Nephron (organoid): ENCODE measurements around the gene HSD17B7.

Experiments
- H3K27ac Mint-ChIP-seq, 3 experiments: 2 replicates each; pipeline ENCODE4 v1.8.0; 2020; ENCODE audit warnings: mixed read lengths in 3 of 3, mild to moderate bottlenecking in 2 of 3, moderate library complexity in 1 of 3
- H3K27me3 Mint-ChIP-seq: 2 replicates; pipeline ENCODE4 v1.8.0; 2021; ENCODE audit warnings: low read depth, mild to moderate bottlenecking, moderate library complexity, mixed read lengths
- H3K36me3 Mint-ChIP-seq: 2 replicates; pipeline ENCODE4 v1.8.0; 2020; ENCODE audit warnings: low read depth, mixed read lengths
- H3K4me1 Mint-ChIP-seq: 2 replicates; pipeline ENCODE4 v1.8.0; 2020; ENCODE audit warnings: mixed read lengths
- H3K4me3 Mint-ChIP-seq, 3 experiments: 2 replicates each; pipeline ENCODE4 v1.8.0; 2020; ENCODE audit warnings: mild to moderate bottlenecking in 3 of 3, mixed read lengths in 3 of 3, moderate library complexity in 2 of 3
- H3K9me3 Mint-ChIP-seq: 2 replicates; pipeline ENCODE4 v1.8.0; 2020; ENCODE audit warnings: mixed read lengths
- TF ChIP-seq, protein P1 (sequence below), 3 experiments: fragments of 200-600 bp; sonication (generic); IDR thresholded peaks; one replicate each; pipeline ENCODE4 v1.5.0; 2021; ENCODE audit warnings: antibody characterized with exemption in 3 of 3; ENCODE audit not compliant: unreplicated experiment in 3 of 3

Gene HSD17B7

GRCh38 chr1:162847839-162848453 lies 57.4 kb downstream of the HSD17B7 start:
- Mint-ChIP-seq H3K36me3 (no peaks in the 10 kb centered on the region), H3K4me3 (no peak overlapping the region), H3K27me3 (peaks cover 11% of the 10 kb centered on the region), H3K9me3 (no peaks in the 10 kb centered on the region), H3K27ac (peak overlapping the region in 1 of 3 experiments; percentile 8), H3K4me1 (peaks cover 31% of the 10 kb centered on the region)
- TF ChIP-seq, protein P1, sequence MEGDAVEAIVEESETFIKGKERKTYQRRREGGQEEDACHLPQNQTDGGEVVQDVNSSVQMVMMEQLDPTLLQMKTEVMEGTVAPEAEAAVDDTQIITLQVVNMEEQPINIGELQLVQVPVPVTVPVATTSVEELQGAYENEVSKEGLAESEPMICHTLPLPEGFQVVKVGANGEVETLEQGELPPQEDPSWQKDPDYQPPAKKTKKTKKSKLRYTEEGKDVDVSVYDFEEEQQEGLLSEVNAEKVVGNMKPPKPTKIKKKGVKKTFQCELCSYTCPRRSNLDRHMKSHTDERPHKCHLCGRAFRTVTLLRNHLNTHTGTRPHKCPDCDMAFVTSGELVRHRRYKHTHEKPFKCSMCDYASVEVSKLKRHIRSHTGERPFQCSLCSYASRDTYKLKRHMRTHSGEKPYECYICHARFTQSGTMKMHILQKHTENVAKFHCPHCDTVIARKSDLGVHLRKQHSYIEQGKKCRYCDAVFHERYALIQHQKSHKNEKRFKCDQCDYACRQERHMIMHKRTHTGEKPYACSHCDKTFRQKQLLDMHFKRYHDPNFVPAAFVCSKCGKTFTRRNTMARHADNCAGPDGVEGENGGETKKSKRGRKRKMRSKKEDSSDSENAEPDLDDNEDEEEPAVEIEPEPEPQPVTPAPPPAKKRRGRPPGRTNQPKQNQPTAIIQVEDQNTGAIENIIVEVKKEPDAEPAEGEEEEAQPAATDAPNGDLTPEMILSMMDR (IDR thresholded peaks at IDR 0.05; ENCODE audit: unreplicated experiment in 3 of 3), result peak; percentile 93 to 98 (median 95)

- Mint-ChIP-seq H3K9me3 (no peaks in the 10 kb centered on the region), H3K36me3 (no peaks in the 10 kb centered on the region), H3K27me3 (peaks cover 3% of the 10 kb centered on the region), H3K27ac (no peak overlapping the region), H3K4me1 (peaks cover 24% of the 10 kb centered on the region), H3K4me3 (no peak overlapping the region)
- TF ChIP-seq, protein P1 (IDR thresholded peaks at IDR 0.05; ENCODE audit: unreplicated experiment in 3 of 3), result no peak
Measured at GRCh38 chr1:162849711-162850110, 59.2 kb downstream of the HSD17B7 start.

- TF ChIP-seq, protein P1 (IDR thresholded peaks at IDR 0.05; ENCODE audit: unreplicated experiment in 3 of 3), result no peak
- H3K27me3 Mint-ChIP-seq, result peaks cover 3% of the 10 kb centered on the region
- peaks cover 10% of the 10 kb centered on the region for H3K4me1 Mint-ChIP-seq
- no peaks in the 10 kb centered on the region for H3K9me3 Mint-ChIP-seq
- no peaks in the 10 kb centered on the region for H3K36me3 Mint-ChIP-seq
- H3K27ac Mint-ChIP-seq, result no peak overlapping the region
- H3K4me3 Mint-ChIP-seq, result no peak overlapping the region
Measured at GRCh38 chr1:162851341-162851740, 60.8 kb downstream of the HSD17B7 start.

DNA sequence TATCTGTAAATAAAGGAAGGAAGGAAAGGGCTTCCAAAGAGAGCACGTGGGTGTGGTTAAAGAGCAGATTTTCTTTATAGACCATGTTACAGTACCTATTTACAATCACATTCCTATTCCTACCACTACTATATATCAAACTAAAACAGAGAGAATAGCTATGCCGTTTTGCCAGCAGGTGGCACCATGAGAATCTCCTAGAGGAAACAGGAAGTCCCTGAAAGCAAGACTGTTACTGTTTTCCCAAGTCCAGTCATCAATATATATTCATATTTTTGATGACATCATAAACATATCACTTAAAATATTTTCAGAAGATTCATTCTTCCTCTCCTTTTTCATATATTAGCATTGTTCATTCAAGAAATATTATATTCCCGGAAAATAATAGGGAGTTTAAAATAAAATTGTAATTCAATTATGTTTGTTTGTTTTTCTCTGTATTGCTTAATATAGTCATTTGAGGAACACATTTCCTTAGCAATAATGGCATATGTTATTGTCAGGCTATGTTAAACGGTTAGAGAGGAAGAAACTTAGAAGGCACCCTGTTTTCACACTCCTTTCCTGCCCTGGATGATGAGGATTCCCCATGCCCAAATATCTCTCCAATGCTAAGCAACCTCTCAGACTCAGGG lies 63.9 kb downstream of the HSD17B7 start:
- no peaks in the 10 kb centered on the region for H3K27me3 Mint-ChIP-seq

DNA sequence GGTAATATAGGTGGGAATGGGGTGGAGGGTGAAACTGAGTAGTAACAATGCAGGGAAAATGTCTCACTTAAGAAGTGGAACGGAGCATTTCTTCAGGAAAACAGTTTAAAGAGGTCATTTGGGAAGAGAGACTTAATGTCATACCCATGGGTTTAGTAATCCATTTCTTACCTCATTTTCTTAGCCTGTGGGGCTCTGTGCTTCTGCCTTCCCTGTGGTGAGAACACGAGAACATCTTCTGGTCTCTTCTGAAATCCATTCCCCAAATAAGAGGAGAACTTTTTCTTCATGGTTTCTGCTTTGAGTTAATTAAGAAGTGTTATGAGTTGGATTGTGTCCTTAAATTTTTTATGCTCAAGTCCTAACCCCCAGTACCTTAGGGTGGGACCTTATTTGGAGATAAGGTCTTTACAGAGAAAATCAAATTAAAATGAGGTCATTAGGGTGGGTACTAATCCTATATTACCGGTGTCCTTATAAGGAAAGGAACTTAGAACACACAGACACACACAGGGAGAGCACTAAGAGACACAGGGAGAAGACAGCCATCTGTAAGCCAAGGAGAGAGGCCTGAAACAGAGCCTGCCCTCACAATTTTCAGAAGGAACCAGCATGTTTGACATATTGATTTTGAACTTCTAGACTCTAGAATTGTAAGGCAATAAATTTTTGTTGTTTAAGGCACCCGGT lies 65.1 kb downstream of the HSD17B7 start:
- H3K4me3 Mint-ChIP-seq, result no peak overlapping the region
- TF ChIP-seq, protein P1 (IDR thresholded peaks at IDR 0.05; ENCODE audit: unreplicated experiment in 3 of 3), result no peak
- H3K9me3 Mint-ChIP-seq, result no peaks in the 10 kb centered on the region
- H3K27ac Mint-ChIP-seq, result no peak overlapping the region
- H3K27me3 Mint-ChIP-seq, result no peaks in the 10 kb centered on the region
- H3K4me1 Mint-ChIP-seq, result no peaks in the 10 kb centered on the region
- H3K36me3 Mint-ChIP-seq, result no peaks in the 10 kb centered on the region

More for the DNA sequence above, 63.9 kb downstream of the HSD17B7 start:
- Mint-ChIP-seq H3K4me3 (no peak overlapping the region), H3K4me1 (no peaks in the 10 kb centered on the region), H3K36me3 (no peaks in the 10 kb centered on the region), H3K9me3 (no peaks in the 10 kb centered on the region), H3K27ac (no peak overlapping the region)
- TF ChIP-seq, protein P1 (IDR thresholded peaks at IDR 0.05; ENCODE audit: unreplicated experiment in 3 of 3), result peak; percentile 77 to 88 (median 78)
